Activated CD4-positive, CD25-positive, alpha-beta regulatory T cell treated with anti-CD3 and anti-CD28 coated beads, Interleukin-2, amount 50 U/mL, for 16 hours (primary cell): Measurements from ENCODE around the gene MAP6.

ENCODE experiments used
- DNase-seq: peaks from one replicate; pipeline ENCODE4 v3.0.0-alpha.2; 2020; ENCODE audit warnings: low read depth, low spot score

Gene MAP6

GRCh38 chr11:75632450-75632849 is 36.4 kb downstream of the MAP6 start:
- no peak for DNase-seq

- no peak for DNase-seq
These were observed 37.6 kb downstream of the MAP6 start for GRCh38 chr11:75631086-75631730.

GRCh38 chr11:75627906-75628668 is 40.8 kb downstream of the MAP6 start:
- no peak for DNase-seq

- DNase-seq, result no peak
These were observed 41.8 kb downstream of the MAP6 start for GRCh38 chr11:75626889-75627529.

- no peak for DNase-seq
These were observed 42.6 kb downstream of the MAP6 start for GRCh38 chr11:75625991-75626888.

GRCh38 chr11:75625021-75625420 is 43.8 kb downstream of the MAP6 start:
- no peak for DNase-seq

GRCh38 chr11:75616281-75616680 is 52.6 kb downstream of the MAP6 start:
- DNase-seq, result no peak

- no peak for DNase-seq
These were observed 53.1 kb downstream of the MAP6 start for GRCh38 chr11:75615751-75616150.

- no peak for DNase-seq
These were observed 57.0 kb downstream of the MAP6 start for GRCh38 chr11:75611823-75612222.

- DNase-seq, result no peak
These were observed 62.7 kb downstream of the MAP6 start for GRCh38 chr11:75606099-75606498.

GRCh38 chr11:75603791-75604736 is 64.8 kb downstream of the MAP6 start:
- no peak for DNase-seq

GRCh38 chr11:75602951-75603350 is 65.9 kb downstream of the MAP6 start:
- DNase-seq, result no peak

- DNase-seq, result no peak
These were observed 67.3 kb downstream of the MAP6 start for GRCh38 chr11:75601494-75601893.

- no peak for DNase-seq
These were observed 68.5 kb downstream of the MAP6 start for GRCh38 chr11:75600356-75600755.

- no peak for DNase-seq
These were observed 69.9 kb downstream of the MAP6 start for GRCh38 chr11:75598900-75599299.

- no peak for DNase-seq
These were observed 70.6 kb downstream of the MAP6 start for GRCh38 chr11:75598264-75598663.

- no peak for DNase-seq
These were observed 71.2 kb downstream of the MAP6 start for GRCh38 chr11:75597636-75598035.

- no peak for DNase-seq
These were observed 71.9 kb downstream of the MAP6 start for GRCh38 chr11:75596914-75597313.

- DNase-seq, result no peak
These were observed 73.4 kb downstream of the MAP6 start for GRCh38 chr11:75595429-75595828.

GRCh38 chr11:75594211-75594610 is 74.6 kb downstream of the MAP6 start:
- no peak for DNase-seq
